Heart right ventricle (tissue), 16 donors: Measurements from ENCODE around the gene PDE1C. TPM values are rescaled to one million over a fixed set of nuclear protein-coding genes. Genes with fewer than 3 reads are reported as not detected.

ENCODE experiments used
- ATAC-seq, 8 donors: fragments of 200-7000 bp; cut with Tn5 transposase; one replicate each; pipeline ENCODE4 v1.9.1; 2020; ENCODE audit warnings: mild to moderate bottlenecking in 8 of 8, moderate library complexity in 8 of 8, moderate number of reproducible peaks in 1 of 8
- DNase-seq, 2 donors: peaks; one replicate each; pipeline ENCODE4 v3.0.0-alpha.2; 2020
- H3K27ac ChIP-seq, 10 donors: fragments of 200-600 bp; sonication (generic) in 2 of 10; one replicate each; pipeline versions ENCODE4 v1.5.0 to v1.8.0; 2020 to 2022; ENCODE audit warnings: mild to moderate bottlenecking in 3 of 10
- H3K27me3 ChIP-seq, 7 donors: fragments of 200-600 bp; one replicate each; pipeline ENCODE4 v1.8.0; 2021 to 2022; ENCODE audit warnings: mild to moderate bottlenecking in 2 of 7
- H3K36me3 ChIP-seq, 9 donors: fragments of 200-600 bp; sonication (generic) in 1 of 9; one replicate each; pipeline versions ENCODE4 v1.5.0 to v1.8.0; 2020 to 2022; ENCODE audit warnings: mild to moderate bottlenecking in 2 of 9
- H3K4me1 ChIP-seq, 9 donors: fragments of 200-600 bp; sonication (generic) in 1 of 9; one replicate each; pipeline versions ENCODE4 v1.5.0 to v1.8.0; 2020 to 2022; ENCODE audit warnings: mild to moderate bottlenecking in 4 of 9
- H3K4me3 ChIP-seq, 10 donors: fragments of 200-600 bp; sonication (generic) in 2 of 10; one replicate each; pipeline versions ENCODE4 v1.5.0 to v1.8.0; 2020 to 2022; ENCODE audit warnings: mild to moderate bottlenecking in 7 of 10, moderate library complexity in 2 of 10
- H3K9me3 ChIP-seq, 11 donors: fragments of 200-600 bp in 10 of 11; sonication (generic) in 2 of 11; one replicate each; pipeline versions ENCODE4 v1.5.0 to v1.8.0; 2013 to 2022; ENCODE audit warnings: mild to moderate bottlenecking in 2 of 11, control low read depth in 1 of 11, moderate library complexity in 1 of 11
- whole genome bisulfite sequencing, 2 donors: extraction: QIAGEN DNeasy Blood & Tissue Kit; methylation state at CpG; one replicate each; pipeline ENCODE4 v1.1.7; 2013; ENCODE audit warnings: inconsistent platforms in 1 of 2; 5-methylcytosine and 5-hydroxymethylcytosine counted together
- intact Hi-C, 10 donors: fragments of 100-400 bp; cut with DNase I; formaldehyde crosslinking; loops; one replicate each; pipeline versions ENCODE4 v1.11.1 to v1.14.2; 2022
- polyA plus RNA-seq, 2 donors: library from polyadenylated mRNA; stranded (reverse); fragments of 200-250 nt; gene quantifications; one replicate each; pipeline ENCODE4 v1.2.3, GENCODE V29; 2013
- total RNA-seq, 10 donors: library from RNA; stranded (reverse); fragmentation: NEBNext Ultra II Directional in 3 of 10; extraction: Animal tissue kit (Norgen Biotek cat#: 25700) in 3 of 10; gene quantifications; one replicate each; pipeline versions ENCODE4 v1.2.1 to v1.2.4, GENCODE V29; 2021 to 2023
- TF ChIP-seq, protein P1 (sequence below), 9 donors: fragments of 200-600 bp; sonication (generic) in 2 of 9; IDR thresholded peaks; one replicate each; pipeline versions ENCODE4 v1.5.0 to v1.8.0; 2021 to 2022; ENCODE audit warnings: antibody characterized with exemption in 9 of 9, mild to moderate bottlenecking in 5 of 9, moderate library complexity in 1 of 9
- donor health status: Arrhythmogenic right ventricular cardiomyopathy.
- donor health status: ischemic (EF 13 %, LVEDD 7.1; RV severe dilation, severe dysfunction).
- donor health status: healthy with polysubstance abuse.
- donor health status: DM: no; HTN: yes; CAD: no.
- donor health status: DM: no; HTN: no; CAD: no.
- donor health status: ischemic (EF 25% LVEDD 6.9; RV normal size, moderate dysfunction).
- donor health status: ischemic (EF 25% LVEDD 5.7; RV mildly dilated, moderate dysfunction).
- donor health status: healthy.
- donor health status: DM: yes; HTN: yes; CAD: no.
- donor health status: Ischemic cardiomyopathy.
- donor health status: ischemic (EF 35%, LVEDD 5.7; RV mildly dilated, moderate dysfunction).
- donor health status: nonischemic (EF 11% LVEDD 7.7; RV severe dilation, severe dysfunction).
- donor health status: DM: yes; HTN: yes; CAD: no.
- donor health status: PGD.
- donor health status: ischemic (EF 29% LVEDD 5.4; RV normal size, mild dysfunction).
- donor health status: nonischemic (EF 23%, LVEDD 6.1; RV moderate dilation, normal function).

The PDE1C gene
- total and polyA plus RNA-seq, 12 donors: 11.7 to 315 (median 175) TPM

- intact Hi-C loops: loop anchor here in 1 of 10 donors (10.0 kb wide), 1 partner anchor 249 kb away; no protein-coding TSS in a partner anchor
- no peaks in the 10 kb centered on the region for H3K9me3 ChIP-seq
- DNase-seq (no peak), ATAC-seq (no peak)
- H3K36me3 ChIP-seq: no peaks in the 10 kb centered on the region
- H3K27me3 ChIP-seq: no peaks in the 10 kb centered on the region
- H3K4me3 ChIP-seq: no peak overlapping the region
- TF ChIP-seq, protein P1, sequence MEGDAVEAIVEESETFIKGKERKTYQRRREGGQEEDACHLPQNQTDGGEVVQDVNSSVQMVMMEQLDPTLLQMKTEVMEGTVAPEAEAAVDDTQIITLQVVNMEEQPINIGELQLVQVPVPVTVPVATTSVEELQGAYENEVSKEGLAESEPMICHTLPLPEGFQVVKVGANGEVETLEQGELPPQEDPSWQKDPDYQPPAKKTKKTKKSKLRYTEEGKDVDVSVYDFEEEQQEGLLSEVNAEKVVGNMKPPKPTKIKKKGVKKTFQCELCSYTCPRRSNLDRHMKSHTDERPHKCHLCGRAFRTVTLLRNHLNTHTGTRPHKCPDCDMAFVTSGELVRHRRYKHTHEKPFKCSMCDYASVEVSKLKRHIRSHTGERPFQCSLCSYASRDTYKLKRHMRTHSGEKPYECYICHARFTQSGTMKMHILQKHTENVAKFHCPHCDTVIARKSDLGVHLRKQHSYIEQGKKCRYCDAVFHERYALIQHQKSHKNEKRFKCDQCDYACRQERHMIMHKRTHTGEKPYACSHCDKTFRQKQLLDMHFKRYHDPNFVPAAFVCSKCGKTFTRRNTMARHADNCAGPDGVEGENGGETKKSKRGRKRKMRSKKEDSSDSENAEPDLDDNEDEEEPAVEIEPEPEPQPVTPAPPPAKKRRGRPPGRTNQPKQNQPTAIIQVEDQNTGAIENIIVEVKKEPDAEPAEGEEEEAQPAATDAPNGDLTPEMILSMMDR (IDR thresholded peaks at IDR 0.05): no peak
- H3K4me1 ChIP-seq: peaks cover 0 to 68% (median 40%) of the 10 kb centered on the region in 9 donors
- peak overlapping the region in 1 of 10 donors; percentile 15 for H3K27ac ChIP-seq
- 78 to 81% methylated on average over 2 of the region's 2 CpGs for WGBS, 2 donors
Measured at GRCh38 chr7:32034052-32034451, 36.2 kb downstream of the PDE1C start.

GRCh38 chr7:32033006-32033405, 37.2 kb downstream of the PDE1C start:
- TF ChIP-seq, protein P1 (IDR thresholded peaks at IDR 0.05): no peak
- ATAC-seq: no peak
- H3K9me3 ChIP-seq: no peaks in the 10 kb centered on the region
- peaks cover 0 to 61% (median 39%) of the 10 kb centered on the region in 9 donors for H3K4me1 ChIP-seq
- peak overlapping the region in 1 of 10 donors; percentile 39 for H3K27ac ChIP-seq
- intact Hi-C loops: loop anchor here in 1 of 10 donors (10.0 kb wide), 1 partner anchor 248 kb away; no protein-coding TSS in a partner anchor
- 68% methylated on average over 3 of the region's 3 CpGs for WGBS, 2 donors
- DNase-seq: no peak
- H3K27me3 ChIP-seq: no peaks in the 10 kb centered on the region
- no peak overlapping the region for H3K4me3 ChIP-seq
- no peaks in the 10 kb centered on the region for H3K36me3 ChIP-seq

DNA sequence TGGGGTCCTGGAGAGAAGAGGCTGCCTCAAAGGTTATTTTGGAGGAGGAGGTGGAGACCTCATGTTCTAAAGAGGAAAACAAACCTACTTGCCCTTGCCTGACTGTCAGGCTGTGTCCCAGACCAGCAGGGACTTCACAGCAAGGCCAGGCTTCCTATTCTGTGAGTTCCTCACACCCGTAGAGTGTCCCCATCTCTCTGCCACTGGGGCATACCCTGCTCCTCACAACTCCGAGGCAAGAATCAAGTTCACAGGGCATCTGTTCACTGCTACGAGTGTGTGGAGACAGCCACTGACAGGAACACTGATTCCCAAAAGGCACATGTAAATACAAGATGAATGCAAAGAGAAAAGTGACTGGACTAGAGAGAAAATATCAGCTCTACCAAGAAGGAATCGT, 38.0 kb downstream of the PDE1C start:
- Histone ChIP-seq H3K4me1 (peaks cover 0 to 59% (median 31%) of the 10 kb centered on the region in 9 donors), H3K4me3 (no peak overlapping the region), H3K9me3 (no peaks in the 10 kb centered on the region), H3K27ac (peak overlapping the region in 2 of 10 donors; percentile 13 to 52), H3K36me3 (no peaks in the 10 kb centered on the region), H3K27me3 (no peaks in the 10 kb centered on the region)
- WGBS, 2 donors: 51 to 53% methylated on average over 4 of the region's 4 CpGs
- peak in 6 of 8 donors; percentile 4 to 67 (median 40) for ATAC-seq
- DNase-seq: no peak
- TF ChIP-seq, protein P1 (IDR thresholded peaks at IDR 0.05): no peak
- intact Hi-C loops: loop anchor here in 1 of 10 donors (10.0 kb wide), 1 partner anchor 247 kb away; no protein-coding TSS in a partner anchor

DNA sequence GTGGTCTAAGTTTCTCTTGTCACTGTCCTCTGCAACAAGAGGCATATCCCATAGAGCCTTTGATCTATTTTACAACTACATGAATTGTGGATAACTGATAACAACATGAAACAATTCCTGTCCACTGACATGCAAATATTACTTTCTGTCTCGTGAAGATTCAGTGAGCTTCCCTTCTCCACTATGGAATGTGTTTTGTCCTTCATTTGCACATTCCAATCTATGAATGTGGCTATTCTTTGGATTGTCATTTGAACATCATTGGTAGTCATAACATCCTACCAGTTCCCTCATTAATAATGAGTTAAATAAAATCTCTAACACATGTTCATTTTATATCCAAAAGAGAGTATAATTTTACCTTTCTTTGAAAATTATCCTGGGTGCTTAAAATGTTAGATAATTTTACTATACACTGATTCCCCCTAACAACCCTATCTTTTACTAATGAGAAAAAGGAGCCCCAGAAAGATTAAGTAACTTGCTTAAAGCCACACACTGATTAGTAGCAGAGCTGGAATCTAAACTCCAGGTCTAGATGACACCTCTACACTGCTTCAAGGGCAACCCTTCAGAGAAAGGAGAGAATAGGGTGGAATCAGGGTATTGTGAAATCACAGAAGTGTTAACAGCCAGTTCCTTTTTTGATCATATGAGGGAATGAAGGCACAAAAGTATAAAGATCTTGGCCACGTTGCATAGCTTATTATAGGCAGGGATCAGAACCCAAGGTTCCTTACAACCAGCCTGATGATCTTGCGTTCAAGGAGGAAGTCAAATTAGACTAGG, 39.1 kb downstream of the PDE1C start:
- ATAC-seq (peak in 4 of 8 donors; percentile 20 to 55 (median 44)), DNase-seq (no peak)
- Histone ChIP-seq H3K27ac (peak overlapping the region in 3 of 10 donors; percentile 3 to 52 (median 13)), H3K4me3 (no peak overlapping the region), H3K36me3 (peaks cover 0 to 4% (median 0%) of the 10 kb centered on the region in 9 donors), H3K9me3 (no peaks in the 10 kb centered on the region), H3K4me1 (peaks cover 0 to 50% (median 26%) of the 10 kb centered on the region in 9 donors), H3K27me3 (no peaks in the 10 kb centered on the region)
- intact Hi-C loops: loop anchor here in 1 of 10 donors (10.0 kb wide), 1 partner anchor 246 kb away; no protein-coding TSS in a partner anchor
- WGBS, 2 donors: 47 to 48% methylated on average over 3 of the region's 3 CpGs
- TF ChIP-seq, protein P1 (IDR thresholded peaks at IDR 0.05): no peak
